Measurements from ENCODE around the gene ZNF205. TPM values are rescaled to one million over a fixed set of nuclear protein-coding genes. Genes with fewer than 3 reads are reported as not detected.
"Not testable (repeated sequence)": the region's sequence is repeated elsewhere in the genome, so short reads cannot be mapped to it uniquely, and the experiment has no call there.

Gene ZNF205
- total RNA-seq, 1 donor from 2014 or later = 31.6 TPM

- Mint-ChIP-seq H3K27me3 (ENCODE audit: unreplicated experiment) (peaks cover 1% of the 10 kb centered on the region), H3K9me3 (ENCODE audit: unreplicated experiment) (peaks cover 4% of the 10 kb centered on the region), H3K4me1 (ENCODE audit: low read depth, unreplicated experiment) (no peaks in the 10 kb centered on the region), H3K4me3 (ENCODE audit: unreplicated experiment) (no peak overlapping the region), H3K36me3 (ENCODE audit: unreplicated experiment) (no peaks in the 10 kb centered on the region), H3K27ac (ENCODE audit: unreplicated experiment) (no peak overlapping the region)
- no peak for TF ChIP-seq CTCF (IDR thresholded peaks at IDR 0.05; ENCODE audit: partially characterized antibody, unreplicated experiment)
- DNase-seq = no peak
Measured at GRCh38 chr16:3066440-3066748, 46.0 kb upstream of the ZNF205 start.

GRCh38 chr16:3068487-3068886 lies 43.9 kb upstream of the ZNF205 start:
- H3K27me3 Mint-ChIP-seq (ENCODE audit: unreplicated experiment) = peaks cover 4% of the 10 kb centered on the region
- H3K4me3 Mint-ChIP-seq (ENCODE audit: unreplicated experiment) = no peak overlapping the region
- no peak overlapping the region for H3K27ac Mint-ChIP-seq (ENCODE audit: unreplicated experiment)
- no peak for DNase-seq
- H3K4me1 Mint-ChIP-seq (ENCODE audit: low read depth, unreplicated experiment) = peaks cover 2% of the 10 kb centered on the region
- H3K36me3 Mint-ChIP-seq (ENCODE audit: unreplicated experiment) = no peaks in the 10 kb centered on the region
- TF ChIP-seq CTCF (IDR thresholded peaks at IDR 0.05; ENCODE audit: partially characterized antibody, unreplicated experiment) = no peak
- H3K9me3 Mint-ChIP-seq (ENCODE audit: unreplicated experiment) = peaks cover 6% of the 10 kb centered on the region

- H3K4me3 Mint-ChIP-seq (ENCODE audit: unreplicated experiment); H3K4me1 Mint-ChIP-seq (ENCODE audit: low read depth, unreplicated experiment); H3K36me3 Mint-ChIP-seq (ENCODE audit: unreplicated experiment); DNase-seq; H3K9me3 Mint-ChIP-seq (ENCODE audit: unreplicated experiment); H3K27ac Mint-ChIP-seq (ENCODE audit: unreplicated experiment); H3K27me3 Mint-ChIP-seq (ENCODE audit: unreplicated experiment): not testable (repeated sequence)
Measured at GRCh38 chr16:3069146-3069545, 43.2 kb upstream of the ZNF205 start.

GRCh38 chr16:3070608-3071111 lies 41.7 kb upstream of the ZNF205 start:
- H3K9me3 Mint-ChIP-seq (ENCODE audit: unreplicated experiment) = peaks cover 6% of the 10 kb centered on the region
- no peak for DNase-seq
- no peak overlapping the region for H3K4me3 Mint-ChIP-seq (ENCODE audit: unreplicated experiment)
- H3K27ac Mint-ChIP-seq (ENCODE audit: unreplicated experiment) = no peak overlapping the region
- H3K36me3 Mint-ChIP-seq (ENCODE audit: unreplicated experiment) = no peaks in the 10 kb centered on the region
- peaks cover 7% of the 10 kb centered on the region for H3K27me3 Mint-ChIP-seq (ENCODE audit: unreplicated experiment)
- no peak for TF ChIP-seq CTCF (IDR thresholded peaks at IDR 0.05; ENCODE audit: partially characterized antibody, unreplicated experiment)
- H3K4me1 Mint-ChIP-seq (ENCODE audit: low read depth, unreplicated experiment) = peaks cover 5% of the 10 kb centered on the region

- DNase-seq = no peak
- Mint-ChIP-seq H3K4me1 (ENCODE audit: low read depth, unreplicated experiment) (peaks cover 5% of the 10 kb centered on the region), H3K36me3 (ENCODE audit: unreplicated experiment) (no peaks in the 10 kb centered on the region), H3K9me3 (ENCODE audit: unreplicated experiment) (peaks cover 4% of the 10 kb centered on the region), H3K27me3 (ENCODE audit: unreplicated experiment) (peaks cover 9% of the 10 kb centered on the region), H3K4me3 (ENCODE audit: unreplicated experiment) (no peak overlapping the region), H3K27ac (ENCODE audit: unreplicated experiment) (no peak overlapping the region)
- TF ChIP-seq CTCF (IDR thresholded peaks at IDR 0.05; ENCODE audit: partially characterized antibody, unreplicated experiment) = no peak
Measured at GRCh38 chr16:3071655-3072054, 40.7 kb upstream of the ZNF205 start.

- H3K4me1 Mint-ChIP-seq (ENCODE audit: low read depth, unreplicated experiment) = not testable (repeated sequence)
Measured at GRCh38 chr16:3072148-3072547, 40.2 kb upstream of the ZNF205 start.

GRCh38 chr16:3072576-3073263 lies 39.7 kb upstream of the ZNF205 start:
- not testable (repeated sequence) for H3K4me3 Mint-ChIP-seq (ENCODE audit: unreplicated experiment); H3K27ac Mint-ChIP-seq (ENCODE audit: unreplicated experiment); H3K9me3 Mint-ChIP-seq (ENCODE audit: unreplicated experiment); DNase-seq; H3K4me1 Mint-ChIP-seq (ENCODE audit: low read depth, unreplicated experiment); H3K36me3 Mint-ChIP-seq (ENCODE audit: unreplicated experiment); H3K27me3 Mint-ChIP-seq (ENCODE audit: unreplicated experiment)

More at GRCh38 chr16:3072148-3072547, 40.2 kb upstream of the ZNF205 start:
- not testable (repeated sequence) for H3K4me3 Mint-ChIP-seq (ENCODE audit: unreplicated experiment); H3K27me3 Mint-ChIP-seq (ENCODE audit: unreplicated experiment); H3K36me3 Mint-ChIP-seq (ENCODE audit: unreplicated experiment); H3K9me3 Mint-ChIP-seq (ENCODE audit: unreplicated experiment); DNase-seq; H3K27ac Mint-ChIP-seq (ENCODE audit: unreplicated experiment)

All from glutamatergic neuron (in vitro differentiated cells).